AG09319 (cell line): ENCODE results near the gene PIM3.

Experiments used
- DNase-seq: peaks from one replicate; pipeline ENCODE4 v3.0.0-alpha.2; 2010; ENCODE audit warnings: low read depth; ENCODE audit errors: extremely low read depth
- CTCF ChIP-seq: IDR thresholded peaks from 2 replicates; pipeline ENCODE4 v1.5.1; 2011; ENCODE audit warnings: low read depth, mild to moderate bottlenecking, inconsistent platforms, low read length, moderate library complexity

The PIM3 gene

GRCh38 chr22:49951986-49952896 is 8.3 kb upstream of the PIM3 start:
- no peak for TF ChIP-seq CTCF
- DNase-seq: no peak

GRCh38 chr22:49953027-49953679 is 7.4 kb upstream of the PIM3 start:
- DNase-seq: no peak

GRCh38 chr22:49953680-49954344 is 6.8 kb upstream of the PIM3 start:
- no peak for DNase-seq
- TF ChIP-seq CTCF: no peak

More at GRCh38 chr22:49953027-49953679, 7.4 kb upstream of the PIM3 start:
- TF ChIP-seq CTCF: no peak

- DNase-seq: no peak
- TF ChIP-seq CTCF: no peak
Observed at GRCh38 chr22:49954354-49954753, 6.2 kb upstream of the PIM3 start.

GRCh38 chr22:49954991-49955580 is 5.5 kb upstream of the PIM3 start:
- no peak for TF ChIP-seq CTCF
- DNase-seq: no peak

- DNase-seq: no peak
- no peak for TF ChIP-seq CTCF
Observed at GRCh38 chr22:49955581-49956417, 4.8 kb upstream of the PIM3 start.
